Neural crest cell (in vitro differentiated cells): ENCODE results near the gene FAM78B. TPM values are rescaled to one million over a fixed set of nuclear protein-coding genes. Genes with fewer than 3 reads are reported as not detected.
A peak's percentile ranks its signal among the peaks of the same experiment; 100 is the strongest.

ENCODE experiments used
- DNase-seq: peaks from one replicate; pipeline ENCODE4 v3.0.0; 2021; ENCODE audit warnings: low read depth, mixed read lengths, low spot score
- H3K27ac Mint-ChIP-seq: one replicate; pipeline ENCODE4 v1.8.0; 2021; ENCODE audit warnings: mild to moderate bottlenecking, mixed read lengths; ENCODE audit not compliant: unreplicated experiment
- H3K27me3 Mint-ChIP-seq: 2 replicates; pipeline ENCODE4 v1.8.0; 2021; ENCODE audit warnings: low read depth, mild to moderate bottlenecking, mixed read lengths
- H3K36me3 Mint-ChIP-seq: 2 replicates; pipeline ENCODE4 v1.8.0; 2021; ENCODE audit warnings: low read depth, mild to moderate bottlenecking, mixed read lengths
- H3K4me1 Mint-ChIP-seq: 2 replicates; pipeline ENCODE4 v1.8.0; 2021; ENCODE audit warnings: mixed read lengths
- H3K4me3 Mint-ChIP-seq: one replicate; pipeline ENCODE4 v1.8.0; 2021; ENCODE audit warnings: mild to moderate bottlenecking, mixed read lengths
- H3K9me3 Mint-ChIP-seq: 2 replicates; pipeline ENCODE4 v1.8.0; 2021; ENCODE audit warnings: mixed read lengths
- CTCF ChIP-seq: fragments of 200-600 bp; sonication (generic); conservative IDR thresholded peaks from 2 replicates; pipeline ENCODE4 v1.5.0; 2021; ENCODE audit warnings: antibody characterized with exemption, mild to moderate bottlenecking
- total RNA-seq: library from RNA; stranded (reverse); gene quantifications from 2 replicates; pipeline ENCODE4 v1.2.1, GENCODE V29; 2021

Gene FAM78B
- total RNA-seq, 1 donor from 2014 or later: 1.5 TPM

- no peak for TF ChIP-seq CTCF
- no peak overlapping the region for H3K4me3 Mint-ChIP-seq
- no peaks in the 10 kb centered on the region for H3K36me3 Mint-ChIP-seq
- no peaks in the 10 kb centered on the region for H3K27me3 Mint-ChIP-seq
- peak overlapping the region; percentile 57 for H3K27ac Mint-ChIP-seq
- peaks cover 2% of the 10 kb centered on the region for H3K9me3 Mint-ChIP-seq
- no peak for DNase-seq
- H3K4me1 Mint-ChIP-seq: peaks cover 14% of the 10 kb centered on the region
Observed at GRCh38 chr1:166086113-166086883, 80.5 kb downstream of the FAM78B start.

- Mint-ChIP-seq H3K36me3 (no peaks in the 10 kb centered on the region), H3K27ac (no peak overlapping the region), H3K4me3 (no peak overlapping the region), H3K4me1 (peaks cover 9% of the 10 kb centered on the region), H3K27me3 (no peaks in the 10 kb centered on the region), H3K9me3 (peaks cover 2% of the 10 kb centered on the region)
- no peak for TF ChIP-seq CTCF
- DNase-seq: no peak
Observed at GRCh38 chr1:166084613-166085012, 82.2 kb downstream of the FAM78B start.

GRCh38 chr1:166083887-166084286 lies 82.9 kb downstream of the FAM78B start:
- Mint-ChIP-seq H3K27me3 (no peaks in the 10 kb centered on the region), H3K9me3 (peaks cover 2% of the 10 kb centered on the region), H3K4me1 (peaks cover 4% of the 10 kb centered on the region), H3K4me3 (no peak overlapping the region), H3K27ac (no peak overlapping the region), H3K36me3 (no peaks in the 10 kb centered on the region)
- no peak for TF ChIP-seq CTCF
- no peak for DNase-seq

- Mint-ChIP-seq H3K27ac (no peak overlapping the region), H3K36me3 (no peaks in the 10 kb centered on the region), H3K4me1 (peaks cover 4% of the 10 kb centered on the region), H3K27me3 (no peaks in the 10 kb centered on the region), H3K4me3 (no peak overlapping the region), H3K9me3 (peaks cover 2% of the 10 kb centered on the region)
- no peak for TF ChIP-seq CTCF
- DNase-seq: no peak
Observed at GRCh38 chr1:166082601-166083000, 84.2 kb downstream of the FAM78B start.

- DNase-seq: no peak
- peaks cover 4% of the 10 kb centered on the region for H3K4me1 Mint-ChIP-seq
- TF ChIP-seq CTCF: no peak
- H3K27me3 Mint-ChIP-seq: no peaks in the 10 kb centered on the region
- no peak overlapping the region for H3K4me3 Mint-ChIP-seq
- H3K27ac Mint-ChIP-seq: peak overlapping the region; percentile 35
- peaks cover 2% of the 10 kb centered on the region for H3K9me3 Mint-ChIP-seq
- H3K36me3 Mint-ChIP-seq: no peaks in the 10 kb centered on the region
Observed at GRCh38 chr1:166080967-166081870, 85.6 kb downstream of the FAM78B start.
